Ovary (tissue), 9 donors: ENCODE data around the gene COL23A1. TPM values are rescaled to one million over a fixed set of nuclear protein-coding genes. Genes with fewer than 3 reads are reported as not detected.
"Not testable (repeated sequence)": the region's sequence is repeated elsewhere in the genome, so short reads cannot be mapped to it uniquely, and the experiment has no call there.

Experiments used
- DNase-seq, 5 donors: peaks; one replicate each; pipeline ENCODE4 v3.0.0-alpha.2; 2019 to 2020
- H3K27ac ChIP-seq, 2 donors: fragments of 200-600 bp; one replicate each; pipeline versions ENCODE4 v1.5.1 to v1.8.0; 2019 to 2022
- H3K27me3 ChIP-seq: fragments of 200-600 bp; one replicate; pipeline ENCODE4 v1.8.0; 2022
- H3K36me3 ChIP-seq: fragments of 200-600 bp; sonication (generic); one replicate; pipeline ENCODE4 v1.5.1; 2019
- H3K4me1 ChIP-seq: one replicate; pipeline ENCODE4 v1.8.1; 2013; ENCODE audit warnings: mild to moderate bottlenecking, moderate library complexity; ENCODE audit not compliant: insufficient read depth
- H3K4me3 ChIP-seq: fragments of 200-600 bp; sonication (generic); one replicate; pipeline ENCODE4 v1.5.1; 2017
- H3K9me3 ChIP-seq, 2 donors: fragments of 200-600 bp in 1 of 2; sonication (generic) in 1 of 2; one replicate each; pipeline versions ENCODE4 v1.5.1 to v1.8.1; 2013 to 2019; ENCODE audit warnings: mild to moderate bottlenecking in 1 of 2, moderate library complexity in 1 of 2
- EP300 ChIP-seq: sonication (generic); formaldehyde crosslinking; IDR thresholded peaks from one replicate; pipeline ENCODE4 v1.6.1; 2017; ENCODE audit warnings: antibody characterized with exemption
- POLR2A ChIP-seq: fragments of 450-650 bp; IDR thresholded peaks from one replicate; pipeline ENCODE4 v1.6.1; 2017; ENCODE audit warnings: antibody characterized with exemption, mild to moderate bottlenecking, moderate library complexity
- WGBS, 3 donors: extraction: QIAGEN DNeasy Blood & Tissue Kit in 1 of 3; methylation state at CpG; one replicate each; pipeline versions ENCODE4 v1.1.5 to v1.1.7; 2013 to 2017; 5-methylcytosine and 5-hydroxymethylcytosine counted together
- intact Hi-C, 4 donors: fragments of 100-400 bp; cut with DNase I; formaldehyde crosslinking; loops; one replicate each; pipeline versions ENCODE4 v1.11.0 to v1.15.1; 2022 to 2023
- polyA plus RNA-seq, 2 donors: library from polyadenylated mRNA; stranded (reverse); fragments of 200-250 nt in 1 of 2; fragments of 350-450 nt in 1 of 2; fragmentation: Illumina TruSeq in 1 of 2; extraction: RNeasy Lipid Tissue Mini Kit (QIAGEN cat#74804) in 1 of 2; gene quantifications; one replicate each; pipeline ENCODE4 v1.2.3, GENCODE V29; 2013 to 2014
- total RNA-seq, 7 donors: library from RNA; depleted of rRNA in 2 of 7; stranded (reverse); fragments of >200 nt in 2 of 7; fragmentation: NEBNext Ultra II Directional in 3 of 7; extraction: Animal tissue kit (Norgen Biotek cat#: 25700) in 3 of 7; gene quantifications; one replicate each; pipeline versions ENCODE4 v1.1.0 to v1.2.4, GENCODE V29; 2016 to 2023
- TF ChIP-seq, protein P1 (sequence below), 3 donors: fragments of 450-650 bp in 2 of 3; fragments of 200-600 bp in 1 of 3; IDR thresholded peaks; one replicate each; pipeline versions ENCODE4 v1.5.1 to v1.8.0; 2016 to 2022; ENCODE audit warnings: antibody characterized with exemption in 3 of 3, mild to moderate bottlenecking in 1 of 3
- donor health status: DM: no; HTN: no; CAD: no; lungs with moderate emphysema.
- donor health status: DM: no; HTN: no; CAD: no.
- donor health status: Bipolar disorder and iron deficiency.
- donor health status: DM: yes; HTN: yes; CAD: no.
- donor health status: DM: no; HTN: no; CAD: no.
- donor health status: DM: yes; HTN: yes; CAD: no.

The COL23A1 gene
- total and polyA plus RNA-seq, 9 donors = 0.13 to 0.92 (median 0.39) TPM; not detected in 1

DNA sequence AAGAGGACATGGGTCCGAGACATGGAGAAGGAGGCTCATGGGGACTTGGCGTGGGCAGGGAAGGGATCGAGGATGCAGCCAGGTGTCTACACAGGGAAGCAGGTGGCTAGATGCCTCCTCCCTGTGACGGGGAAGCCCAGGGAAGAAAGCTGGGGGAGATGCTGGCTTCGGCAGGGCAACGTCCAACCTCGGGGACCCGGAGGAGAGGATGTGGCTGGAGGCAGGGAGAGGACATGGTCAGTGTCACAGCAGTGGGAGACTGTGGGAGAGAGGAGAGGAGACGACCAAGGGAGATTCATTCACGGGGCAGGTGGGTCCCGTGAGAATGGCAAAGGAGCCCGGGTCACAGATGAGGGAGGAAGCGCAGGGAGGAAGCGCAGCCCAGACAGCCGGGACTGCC is 284.4 kb downstream of the COL23A1 start:
- no peak overlapping the region for H3K27ac ChIP-seq
- no peaks in the 10 kb centered on the region for H3K9me3 ChIP-seq
- no peaks in the 10 kb centered on the region for H3K27me3 ChIP-seq
- H3K36me3 ChIP-seq = no peaks in the 10 kb centered on the region
- intact Hi-C loops = no loop called here
- no peak overlapping the region for H3K4me3 ChIP-seq
- no peaks in the 10 kb centered on the region for H3K4me1 ChIP-seq
- peak in 1 of 5 donors; percentile 1 for DNase-seq
- no peak for TF ChIP-seq POLR2A
- TF ChIP-seq, protein P1, sequence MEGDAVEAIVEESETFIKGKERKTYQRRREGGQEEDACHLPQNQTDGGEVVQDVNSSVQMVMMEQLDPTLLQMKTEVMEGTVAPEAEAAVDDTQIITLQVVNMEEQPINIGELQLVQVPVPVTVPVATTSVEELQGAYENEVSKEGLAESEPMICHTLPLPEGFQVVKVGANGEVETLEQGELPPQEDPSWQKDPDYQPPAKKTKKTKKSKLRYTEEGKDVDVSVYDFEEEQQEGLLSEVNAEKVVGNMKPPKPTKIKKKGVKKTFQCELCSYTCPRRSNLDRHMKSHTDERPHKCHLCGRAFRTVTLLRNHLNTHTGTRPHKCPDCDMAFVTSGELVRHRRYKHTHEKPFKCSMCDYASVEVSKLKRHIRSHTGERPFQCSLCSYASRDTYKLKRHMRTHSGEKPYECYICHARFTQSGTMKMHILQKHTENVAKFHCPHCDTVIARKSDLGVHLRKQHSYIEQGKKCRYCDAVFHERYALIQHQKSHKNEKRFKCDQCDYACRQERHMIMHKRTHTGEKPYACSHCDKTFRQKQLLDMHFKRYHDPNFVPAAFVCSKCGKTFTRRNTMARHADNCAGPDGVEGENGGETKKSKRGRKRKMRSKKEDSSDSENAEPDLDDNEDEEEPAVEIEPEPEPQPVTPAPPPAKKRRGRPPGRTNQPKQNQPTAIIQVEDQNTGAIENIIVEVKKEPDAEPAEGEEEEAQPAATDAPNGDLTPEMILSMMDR (IDR thresholded peaks at IDR 0.05) = no peak
- 77 to 86% (median 80%) methylated on average over 15 of the region's 15 CpGs for WGBS, 3 donors

DNA sequence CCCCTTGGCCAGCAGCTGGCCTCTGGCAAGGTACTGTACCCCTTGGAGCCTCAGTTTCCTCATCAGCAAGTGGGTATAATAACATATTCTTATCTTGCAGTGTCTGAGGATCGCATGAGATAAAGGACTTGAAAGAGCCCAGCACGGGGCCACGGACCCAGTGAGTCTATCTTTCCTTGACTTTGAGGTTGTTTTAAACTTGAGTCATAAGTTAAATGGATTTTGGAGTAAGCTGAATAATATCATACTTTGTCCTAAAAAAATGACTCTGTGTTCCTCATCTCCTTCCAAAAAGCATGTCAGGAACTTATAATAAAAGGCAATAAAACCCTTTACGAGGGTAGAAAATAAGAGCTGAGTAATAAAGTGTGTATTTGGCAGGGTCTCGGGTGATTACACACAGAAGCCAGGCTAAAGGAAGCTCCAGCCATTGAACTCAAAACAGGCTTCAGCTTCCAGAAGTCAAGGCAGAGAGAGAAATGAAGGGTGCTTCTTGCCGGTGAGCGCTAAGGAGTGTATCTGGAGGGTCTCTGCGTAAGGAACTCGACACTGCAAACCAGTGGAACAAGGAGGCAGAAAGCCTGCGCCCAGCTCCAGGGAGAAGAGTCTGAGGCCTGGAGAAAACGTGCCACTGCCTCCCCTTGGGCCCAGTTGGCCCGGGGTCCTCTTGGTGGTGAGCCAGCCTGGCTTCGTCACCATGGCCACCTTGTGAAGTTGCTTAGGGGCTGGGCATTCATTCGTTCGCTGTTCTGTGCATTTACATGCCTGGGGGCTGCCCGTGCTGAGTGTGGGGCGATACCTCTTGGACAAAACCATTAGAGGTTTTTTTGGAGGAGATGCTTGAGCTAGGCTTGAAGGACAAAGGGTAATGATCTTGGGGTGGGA is 285.2 kb downstream of the COL23A1 start:
- Histone ChIP-seq H3K4me1 (no peaks in the 10 kb centered on the region), H3K4me3 (no peak overlapping the region), H3K27ac (no peak overlapping the region), H3K27me3 (no peaks in the 10 kb centered on the region), H3K36me3 (no peaks in the 10 kb centered on the region), H3K9me3 (no peaks in the 10 kb centered on the region)
- WGBS, 3 donors = 54 to 62% (median 61%) methylated on average over 17 of the region's 17 CpGs
- intact Hi-C loops = no loop called here
- no peak for DNase-seq
- TF ChIP-seq, protein P1 (IDR thresholded peaks at IDR 0.05) = no peak
- no peak for TF ChIP-seq EP300
- TF ChIP-seq POLR2A = no peak

DNA sequence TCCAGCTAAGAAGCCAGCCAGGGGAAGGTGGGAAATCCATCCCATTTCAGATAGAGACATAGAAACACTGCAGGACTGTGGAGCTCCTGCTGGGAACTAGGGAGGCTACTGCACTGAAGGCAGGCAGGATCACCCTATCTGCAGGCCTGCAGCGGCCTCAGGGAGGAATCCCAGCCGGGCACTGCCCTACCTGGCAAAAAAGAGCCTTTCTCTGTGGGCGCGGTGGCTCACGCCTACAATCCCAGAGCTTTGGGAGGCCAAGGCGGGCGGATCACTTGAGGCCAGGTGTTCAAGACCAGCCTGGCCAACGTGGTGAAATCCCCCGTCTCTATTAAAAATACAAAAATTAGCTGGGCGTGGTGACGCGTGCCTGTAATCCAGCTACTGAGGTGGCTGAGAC is 286.2 kb downstream of the COL23A1 start:
- intact Hi-C loops = no loop called here
- H3K36me3 ChIP-seq = no peaks in the 10 kb centered on the region
- no peaks in the 10 kb centered on the region for H3K27me3 ChIP-seq
- no peaks in the 10 kb centered on the region for H3K9me3 ChIP-seq
- DNase-seq = peak in 1 of 5 donors; percentile 1
- H3K27ac ChIP-seq = no peak overlapping the region
- WGBS, 3 donors = 83 to 93% (median 89%) methylated on average over 12 of the region's 12 CpGs
- H3K4me3 ChIP-seq = no peak overlapping the region
- no peaks in the 10 kb centered on the region for H3K4me1 ChIP-seq
- no peak for TF ChIP-seq POLR2A
- TF ChIP-seq, protein P1 (IDR thresholded peaks at IDR 0.05) = no peak
- no peak for TF ChIP-seq EP300

DNA sequence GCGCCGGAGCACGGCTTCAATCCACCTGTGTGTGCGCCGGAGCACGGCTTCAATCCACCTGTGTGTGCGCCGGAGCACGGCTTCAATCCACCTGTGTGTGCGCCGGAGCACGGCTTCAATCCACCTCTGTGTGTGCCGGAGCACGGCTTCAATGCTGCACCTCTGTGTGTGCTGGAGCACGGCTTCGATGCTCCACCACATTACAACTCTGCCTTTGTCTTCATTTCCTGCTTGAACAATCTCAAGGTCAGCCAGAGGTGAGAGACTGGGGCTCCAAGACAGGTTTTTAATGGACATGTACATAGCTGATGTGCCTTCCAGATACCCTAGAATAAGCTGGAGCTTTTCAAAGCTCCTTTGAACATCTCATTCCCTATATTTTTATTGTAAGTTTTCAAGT is 287.9 kb downstream of the COL23A1 start:
- intact Hi-C loops, H3K36me3 ChIP-seq: not testable (repeated sequence)
- WGBS, 3 donors = 84 to 89% (median 88%) methylated on average over 16 of the region's 16 CpGs

GRCh38 chr5:178301641-178302040 is 288.6 kb downstream of the COL23A1 start:
- no peak for DNase-seq
- Histone ChIP-seq H3K4me3 (no peak overlapping the region), H3K27ac (no peak overlapping the region), H3K9me3 (no peaks in the 10 kb centered on the region), H3K4me1 (no peaks in the 10 kb centered on the region), H3K27me3 (no peaks in the 10 kb centered on the region), H3K36me3 (no peaks in the 10 kb centered on the region)
- WGBS, 3 donors = 94 to 98% (median 94%) methylated on average over 12 to 15 of the region's 15 CpGs
- intact Hi-C loops = no loop called here
- TF ChIP-seq POLR2A (no peak), EP300 (no peak)
- TF ChIP-seq, protein P1 (IDR thresholded peaks at IDR 0.05) = no peak

More for the DNA sequence above, 287.9 kb downstream of the COL23A1 start:
- not testable (repeated sequence) for H3K9me3 ChIP-seq, H3K27me3 ChIP-seq, DNase-seq, H3K4me3 ChIP-seq, H3K4me1 ChIP-seq, H3K27ac ChIP-seq
